HG03064 (cell line): ENCODE results near the gene TTC28.
"Not testable (repeated sequence)": the region's sequence is repeated elsewhere in the genome, so short reads cannot be mapped to it uniquely, and the experiment has no call there.

Source experiments
- ATAC-seq: cut with Tn5 transposase; IDR thresholded peaks from one replicate; pipeline ENCODE4 v1.9.1; 2021; ENCODE audit warnings: low read depth; ENCODE audit not compliant: unreplicated experiment

TTC28 gene

GRCh38 chr22:28678778-28679610, 646 bp downstream of the TTC28 start:
- ATAC-seq, result not testable (repeated sequence)

- not testable (repeated sequence) for ATAC-seq
Measured at GRCh38 chr22:28678170-28678569, 1.5 kb downstream of the TTC28 start.

GRCh38 chr22:28674121-28674563, 5.5 kb downstream of the TTC28 start:
- no peak for ATAC-seq

GRCh38 chr22:28670756-28671155, 8.9 kb downstream of the TTC28 start:
- ATAC-seq, result no peak

- ATAC-seq, result no peak
Measured at GRCh38 chr22:28670161-28670560, 9.5 kb downstream of the TTC28 start.

- ATAC-seq, result no peak
Measured at GRCh38 chr22:28669387-28669786, 10.3 kb downstream of the TTC28 start.

GRCh38 chr22:28663569-28663942, 16.1 kb downstream of the TTC28 start:
- ATAC-seq, result not testable (repeated sequence)

- ATAC-seq, result no peak
Measured at GRCh38 chr22:28658448-28658847, 21.2 kb downstream of the TTC28 start.

GRCh38 chr22:28656181-28656580, 23.5 kb downstream of the TTC28 start:
- ATAC-seq, result no peak

- no peak for ATAC-seq
Measured at GRCh38 chr22:28650463-28650862, 29.2 kb downstream of the TTC28 start.

GRCh38 chr22:28648792-28649191, 30.8 kb downstream of the TTC28 start:
- ATAC-seq, result no peak

- ATAC-seq, result no peak
Measured at GRCh38 chr22:28647216-28647615, 32.4 kb downstream of the TTC28 start.

GRCh38 chr22:28639321-28639720, 40.3 kb downstream of the TTC28 start:
- no peak for ATAC-seq

- ATAC-seq, result no peak
Measured at GRCh38 chr22:28637225-28637624, 42.4 kb downstream of the TTC28 start.

GRCh38 chr22:28630177-28630574, 49.5 kb downstream of the TTC28 start:
- no peak for ATAC-seq

- no peak for ATAC-seq
Measured at GRCh38 chr22:28629420-28630176, 50.0 kb downstream of the TTC28 start.

GRCh38 chr22:28628766-28629165, 50.9 kb downstream of the TTC28 start:
- ATAC-seq, result no peak

GRCh38 chr22:28627791-28628190, 51.8 kb downstream of the TTC28 start:
- no peak for ATAC-seq

- no peak for ATAC-seq
Measured at GRCh38 chr22:28620244-28620922, 59.3 kb downstream of the TTC28 start.

- no peak for ATAC-seq
Measured at GRCh38 chr22:28619236-28619635, 60.4 kb downstream of the TTC28 start.

- not testable (repeated sequence) for ATAC-seq
Measured at GRCh38 chr22:28615423-28615822, 64.2 kb downstream of the TTC28 start.
